H1 (cell line): ENCODE data around the gene SMIM41. TPM values are rescaled to one million over a fixed set of nuclear protein-coding genes. Genes with fewer than 3 reads are reported as not detected.

Experiments
- CTCF ChIA-PET: fragments of 300-600 bp; sonication (Branson Sonifier 250); formaldehyde crosslinking; loops from one replicate; lab custom pipeline; 2021; ENCODE audit not compliant: partially characterized antibody; lab: Charles Lee
- POLR2A ChIA-PET: fragments of 300-600 bp; sonication (Branson Sonifier 250); formaldehyde crosslinking; loops from one replicate; lab custom pipeline; 2021; ENCODE audit warnings: inconsistent platforms; ENCODE audit not compliant: partially characterized antibody; lab: Charles Lee
- DNase-seq, 2 experiments: peaks; one replicate each; pipeline versions ENCODE4 v3.0.0 to v3.0.0-alpha.2; 2010 to 2022; ENCODE audit warnings: low spot score in 2 of 2, low read depth in 1 of 2, mixed read lengths in 1 of 2
- FAIRE-seq: peaks from 2 replicates; lab custom pipeline; 2011; peaks lifted over from hg19 to GRCh38; lab: Jason Lieb, UNC
- H2AFZ ChIP-seq: 2 replicates; pipeline ENCODE4 v1.8.1; 2012; ENCODE audit warnings: low read length, inconsistent platforms
- H2AK5ac ChIP-seq: 2 replicates; pipeline ENCODE4 v1.6.1; 2013; ENCODE audit warnings: low read depth, low read length
- H2BK120ac ChIP-seq: replicated peaks from 2 replicates; pipeline ENCODE3; 2013; ENCODE audit warnings: low read depth, low read length, inconsistent platforms
- H2BK12ac ChIP-seq: 2 replicates; pipeline ENCODE4 v1.6.1; 2013; ENCODE audit warnings: low read depth, low read length
- H2BK15ac ChIP-seq: 2 replicates; pipeline ENCODE4 v1.6.1; 2013; ENCODE audit warnings: low read length
- H2BK20ac ChIP-seq: 2 replicates; pipeline ENCODE4 v1.6.1; 2013; ENCODE audit warnings: low read length
- H2BK5ac ChIP-seq: 2 replicates; pipeline ENCODE4 v1.6.1; 2013; ENCODE audit warnings: low read depth, low read length
- H3K14ac ChIP-seq: 2 replicates; pipeline ENCODE4 v1.6.1; 2013; ENCODE audit warnings: inconsistent platforms; ENCODE audit not compliant: insufficient read length
- H3K18ac ChIP-seq: 2 replicates; pipeline ENCODE4 v1.6.1; 2013; ENCODE audit warnings: low read length; ENCODE audit errors: extremely low read depth
- H3K23ac ChIP-seq: 2 replicates; pipeline ENCODE4 v1.6.1; 2013; ENCODE audit warnings: inconsistent platforms; ENCODE audit not compliant: insufficient read length
- H3K23me2 ChIP-seq: 2 replicates; pipeline ENCODE4 v1.6.1; 2013; ENCODE audit warnings: low read depth, low read length
- H3K27ac ChIP-seq: 2 replicates; pipeline ENCODE4 v1.6.1; 2011; ENCODE audit warnings: low read depth, low read length, inconsistent platforms
- H3K27me3 ChIP-seq, 4 experiments: replicated peaks in 1 of 4; 1 replicate in 1 of 4; 2 replicates in 3 of 4; pipeline versions ENCODE4 v1.6.1 to v1.8.1; 2011 to 2013; ENCODE audit warnings: low read length in 3 of 4, mild to moderate bottlenecking in 3 of 4, inconsistent platforms in 2 of 4, mixed read lengths in 2 of 4, moderate library complexity in 1 of 4; ENCODE audit not compliant: control insufficient read depth in 3 of 4, insufficient read depth in 3 of 4; ENCODE audit errors: extremely low read depth in 1 of 4
- H3K36me3 ChIP-seq, 4 experiments: 2 replicates each; pipeline versions ENCODE4 v1.6.1 to v1.8.1; 2011 to 2013; ENCODE audit warnings: mild to moderate bottlenecking in 4 of 4, low read length in 3 of 4, moderate library complexity in 2 of 4, control low read depth in 1 of 4, inconsistent platforms in 1 of 4; ENCODE audit not compliant: insufficient read depth in 4 of 4, control insufficient read depth in 2 of 4
- H3K4ac ChIP-seq: replicated peaks from 2 replicates; pipeline ENCODE3; 2013; ENCODE audit warnings: low read length, low read depth, mixed read lengths, inconsistent platforms; ENCODE audit not compliant: insufficient read length
- H3K4me1 ChIP-seq, 4 experiments: replicated peaks in 1 of 4; 1 replicate in 1 of 4; 2 replicates in 3 of 4; pipeline versions ENCODE4 v1.6.1 to v1.8.1; 2011 to 2013; ENCODE audit warnings: low read length in 3 of 4, inconsistent platforms in 2 of 4, mixed read lengths in 1 of 4; ENCODE audit not compliant: insufficient read depth in 4 of 4, control insufficient read depth in 3 of 4
- H3K4me2 ChIP-seq, 2 experiments: 2 replicates each; pipeline versions ENCODE4 v1.6.1 to v1.8.1; 2011 to 2013; ENCODE audit warnings: low read depth in 2 of 2, low read length in 2 of 2, control low read depth in 1 of 2, inconsistent platforms in 1 of 2, mild to moderate bottlenecking in 1 of 2; ENCODE audit not compliant: insufficient read depth in 1 of 2
- H3K4me3 ChIP-seq, 4 experiments: fragments of 200-600, 300-600 bp in 1 of 4; sonication (generic), shearing (Covaris generic), sonication (Bioruptor Twin) in 1 of 4; 2 replicates each; pipeline versions ENCODE4 v1.5.1 to v1.8.1; 2011 to 2016; ENCODE audit warnings: low read length in 4 of 4, low read depth in 3 of 4, control low read depth in 2 of 4, inconsistent platforms in 2 of 4, mild to moderate bottlenecking in 2 of 4, mixed read lengths in 1 of 4, moderate library complexity in 1 of 4; ENCODE audit not compliant: insufficient read depth in 2 of 4; ENCODE audit errors: extremely low read depth in 1 of 4
- H3K56ac ChIP-seq: replicated peaks from 2 replicates; pipeline ENCODE3; 2013; ENCODE audit warnings: low read depth, mild to moderate bottlenecking, mixed read lengths, low read length, inconsistent platforms; ENCODE audit not compliant: insufficient read length
- H3K79me1 ChIP-seq: 2 replicates; pipeline ENCODE4 v1.6.1; 2013; ENCODE audit warnings: low read depth, low read length, control low read depth
- H3K79me2 ChIP-seq, 2 experiments: 2 replicates each; pipeline versions ENCODE4 v1.6.1 to v1.8.1; 2012 to 2013; ENCODE audit warnings: low read length in 2 of 2, mild to moderate bottlenecking in 2 of 2, inconsistent platforms in 1 of 2; ENCODE audit not compliant: insufficient read depth in 2 of 2, control insufficient read depth in 1 of 2
- H3K9ac ChIP-seq, 4 experiments: replicated peaks in 1 of 4; 1 replicate in 1 of 4; 2 replicates in 3 of 4; pipeline versions ENCODE4 v1.6.1 to v1.8.1; 2011 to 2013; ENCODE audit warnings: low read depth in 3 of 4, low read length in 3 of 4, control low read depth in 2 of 4, mild to moderate bottlenecking in 2 of 4, moderate library complexity in 2 of 4, inconsistent platforms in 1 of 4; ENCODE audit errors: extremely low read depth in 1 of 4
- H3K9me3 ChIP-seq, 2 experiments: 2 replicates each; pipeline versions ENCODE4 v1.6.1 to v1.8.1; 2012 to 2013; ENCODE audit warnings: mild to moderate bottlenecking in 2 of 2, moderate library complexity in 2 of 2, control low read depth in 1 of 2, inconsistent platforms in 1 of 2, low read depth in 1 of 2, low read length in 1 of 2, mixed read lengths in 1 of 2; ENCODE audit not compliant: insufficient read depth in 2 of 2
- H4K20me1 ChIP-seq, 2 experiments: replicated peaks in 1 of 2; 2 replicates each; pipeline versions ENCODE3 to v1.8.1; 2011 to 2013; ENCODE audit warnings: inconsistent platforms in 2 of 2, low read length in 2 of 2, mild to moderate bottlenecking in 1 of 2; ENCODE audit not compliant: insufficient read depth in 2 of 2, control insufficient read depth in 1 of 2
- H4K5ac ChIP-seq: 2 replicates; pipeline ENCODE4 v1.6.1; 2013; ENCODE audit warnings: low read length, low read depth, mixed read lengths, inconsistent platforms; ENCODE audit not compliant: insufficient read length
- H4K8ac ChIP-seq: 2 replicates; pipeline ENCODE4 v1.8.0; 2013; ENCODE audit warnings: mild to moderate bottlenecking, moderate library complexity, low read length, inconsistent platforms; ENCODE audit not compliant: insufficient read depth; ENCODE audit errors: extremely low read depth
- H4K91ac ChIP-seq: replicated peaks from 2 replicates; pipeline ENCODE3; 2013; ENCODE audit warnings: low read length, mixed read lengths, inconsistent platforms; ENCODE audit not compliant: insufficient read length
- BACH1 ChIP-seq: IDR thresholded peaks from 2 replicates; pipeline ENCODE4 v1.6.1; 2012; ENCODE audit warnings: low read length, improper control_type of control experiment
- BCL11A ChIP-seq, 2 experiments: IDR thresholded peaks; one replicate each; pipeline ENCODE4 v1.6.1; 2011; ENCODE audit warnings: low read depth in 2 of 2, low read length in 2 of 2, mild to moderate bottlenecking in 2 of 2
- CBX5 ChIP-seq: fragments of 300-800, 300-1000 bp; sonication (generic); IDR thresholded peaks from 2 replicates; pipeline ENCODE4 v1.7.1; 2016; ENCODE audit warnings: antibody characterized with exemption, low read length, low read depth
- GTF2F1 ChIP-seq: IDR thresholded peaks from 2 replicates; pipeline ENCODE4 v1.6.1; 2012; ENCODE audit warnings: low read depth, low read length, improper control_type of control experiment, borderline replicate concordance
- HDAC2 ChIP-seq, 2 experiments: fragments of 300-600 bp in 1 of 2; sonication (generic) in 1 of 2; IDR thresholded peaks; 2 replicates each; pipeline ENCODE4 v1.6.1; 2011 to 2012; ENCODE audit warnings: low read depth in 2 of 2, low read length in 2 of 2, mild to moderate bottlenecking in 2 of 2, moderate library complexity in 2 of 2, borderline replicate concordance in 1 of 2, inconsistent platforms in 1 of 2
- NANOG ChIP-seq: IDR thresholded peaks from 2 replicates; pipeline ENCODE4 v1.6.1; 2011; ENCODE audit warnings: low read length, low read depth, mild to moderate bottlenecking, inconsistent platforms; ENCODE audit not compliant: insufficient read depth, poor library complexity, severe bottlenecking
- POLR2AphosphoS5 ChIP-seq: IDR thresholded peaks from 2 replicates; pipeline ENCODE4 v1.6.1; 2011; ENCODE audit warnings: low read depth, low read length
- RNF2 ChIP-seq: fragments of 200-900, 300-1000 bp; sonication (generic); IDR thresholded peaks from 2 replicates; pipeline ENCODE4 v1.7.1; 2016; ENCODE audit warnings: borderline replicate concordance, low read depth, mild to moderate bottlenecking, antibody characterized with exemption, low read length; ENCODE audit not compliant: poor library complexity, severe bottlenecking; ENCODE audit errors: missing control alignments
- SP2 ChIP-seq: IDR thresholded peaks from 2 replicates; pipeline ENCODE4 v1.6.1; 2012; ENCODE audit warnings: mild to moderate bottlenecking, low read length, inconsistent platforms
- SUZ12 ChIP-seq: fragments of 200-600 bp; sonication (generic); IDR thresholded peaks from 2 replicates; pipeline ENCODE4 v1.6.1; 2012; ENCODE audit warnings: mild to moderate bottlenecking, inconsistent platforms, low read length, moderate library complexity, mixed read lengths
- WGBS, 2 experiments: shearing (Covaris generic) in 1 of 2; methylation state at CpG; one replicate each; pipeline versions ENCODE4 v1.1.6 to v1.1.7; 2013 to 2015; ENCODE audit warnings: low lambda C conversion rate in 2 of 2, mixed read lengths in 2 of 2, inconsistent platforms in 1 of 2, low coverage in 1 of 2, missing lambda C conversion rate in 1 of 2; ENCODE audit not compliant: insufficient replicate concordance in 2 of 2, insufficient coverage in 1 of 2, insufficient read length in 1 of 2; ENCODE audit errors: extremely low coverage in 1 of 2, missing lambda C conversion rate in 1 of 2; 5-methylcytosine and 5-hydroxymethylcytosine counted together
- polyA plus RNA-seq, 7 experiments: library from polyadenylated mRNA; depleted of rRNA in 3 of 7; stranded (reverse) in 5 of 7; unstranded in 2 of 7; fragments of >200 nt in 5 of 7; fragments of 200-250 nt in 2 of 7; gene quantifications; 1 replicate in 5 of 7; 2 replicates in 1 of 7; 4 replicates in 1 of 7; pipeline versions ENCODE4 v1.2.1 to v1.2.3, GENCODE V29; 2011 to 2013; ENCODE audit warnings: missing spikeins in 2 of 7, mixed read lengths in 2 of 7
- total RNA-seq: library from RNA; stranded (reverse); fragmentation: NEBNext Ultra II Directional; extraction: Animal tissue kit (Norgen Biotek cat#: 25700); gene quantifications from 2 replicates; pipeline ENCODE4 v1.2.1, GENCODE V29; 2021
- TF ChIP-seq, protein P1 (sequence below): IDR thresholded peaks from 2 replicates; pipeline ENCODE4 v1.6.1; 2012; ENCODE audit warnings: inconsistent platforms

Gene SMIM41
- total and polyA plus RNA-seq, 2 of the 8 experiments (the other 6 are each of a cell fraction or from before 2014, with no cell fraction given): 0.28 to 0.98 TPM

DNA sequence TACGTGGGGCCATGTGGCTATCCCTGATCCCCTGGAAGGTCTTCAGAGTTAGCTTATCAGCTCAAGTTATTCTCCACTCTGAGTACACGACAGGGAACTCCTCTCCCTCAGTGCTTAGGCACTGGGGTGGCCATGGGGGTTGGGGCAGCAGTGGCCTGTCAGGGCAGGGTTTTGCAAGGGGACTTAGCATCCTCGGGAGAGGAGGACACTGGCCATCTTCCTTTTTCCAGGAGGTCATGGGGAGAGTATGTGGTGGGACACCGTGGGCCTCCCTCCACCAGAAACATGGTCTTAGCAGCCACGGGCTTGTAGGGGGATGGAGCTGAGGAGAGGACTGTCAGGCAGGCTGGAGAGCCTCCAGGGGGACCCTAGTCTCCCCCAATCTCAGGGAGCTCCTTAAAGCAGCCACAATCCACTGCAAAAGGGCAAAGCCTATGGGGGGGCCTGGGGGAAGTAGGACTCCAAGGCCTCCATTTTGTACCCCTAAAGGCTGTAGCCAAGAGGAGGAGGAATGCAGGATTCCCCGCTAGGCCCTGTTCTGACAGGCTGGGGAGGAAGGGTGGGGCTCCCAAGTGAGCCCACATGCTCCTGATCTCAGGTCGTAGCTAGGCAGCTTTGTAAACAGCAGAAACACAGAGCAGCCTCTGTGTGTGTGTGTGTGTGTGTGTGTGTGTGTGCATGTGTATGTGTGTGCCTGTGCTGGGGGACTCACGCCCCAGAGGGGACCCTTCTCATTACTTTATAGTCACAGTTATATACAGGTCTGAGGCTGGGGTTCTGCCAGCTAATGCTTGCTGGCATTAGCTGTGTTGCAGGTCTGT is 75.8 kb downstream of the SMIM41 start:
- H3K27ac ChIP-seq: no peak overlapping the region
- no peak overlapping the region for H3K14ac ChIP-seq
- H3K4ac ChIP-seq: no peak overlapping the region
- H2BK5ac ChIP-seq: no peak overlapping the region
- no peak overlapping the region for H3K23ac ChIP-seq
- H4K91ac ChIP-seq: no peak overlapping the region
- H2BK120ac ChIP-seq: no peak overlapping the region
- no peak overlapping the region for H2AFZ ChIP-seq
- H2AK5ac ChIP-seq: no peak overlapping the region
- H3K23me2 ChIP-seq: no peaks in the 10 kb centered on the region; the same call in 1 of the 2 replicates
- no peak overlapping the region for H2BK12ac ChIP-seq
- WGBS, 2 experiments: 83% methylated on average over 8 of the region's 8 CpGs; no CpG with 5 or more reads in 1 of the 2 experiments
- ChIA-PET CTCF (interaction anchor here (0.7 to 2.9 kb wide), 41 partner anchors 10 to 718 kb away, joined by 3 to 16 read pairs (median 3); partner anchors contain the start of genes KRT85 and KRT86), POLR2A (no interaction called here)
- no peak overlapping the region for H3K4me3 ChIP-seq
- H3K79me2 ChIP-seq: no peaks in the 10 kb centered on the region
- no peak overlapping the region for H3K18ac ChIP-seq
- 0 out of 7 replicates have a peak, but pooled peaks cover 0 to 4% (median under 1%) of the 10 kb centered on the region in 4 experiments for H3K4me1 ChIP-seq
- no peak overlapping the region for H3K56ac ChIP-seq
- H3K9ac ChIP-seq: no peak overlapping the region
- no peak overlapping the region for H2BK20ac ChIP-seq
- peaks cover 0 to 2% of the 10 kb centered on the region in 2 experiments for H4K20me1 ChIP-seq
- H3K36me3 ChIP-seq: no peaks in the 10 kb centered on the region
- FAIRE-seq: no peak
- no peak overlapping the region for H4K8ac ChIP-seq
- no peaks in the 10 kb centered on the region for H3K79me1 ChIP-seq
- H2BK15ac ChIP-seq: no peak overlapping the region
- peaks cover 0 to 4% (median 2%) of the 10 kb centered on the region in 4 experiments; a peak in 2 of 7 replicates for H3K27me3 ChIP-seq
- no peak for DNase-seq
- no peaks in the 10 kb centered on the region for H3K9me3 ChIP-seq
- H4K5ac ChIP-seq: no peak overlapping the region
- no peak overlapping the region for H3K4me2 ChIP-seq
- TF ChIP-seq HDAC2 (IDR thresholded peaks at IDR 0.05; ENCODE audit: borderline replicate concordance in 1 of 2, low read depth in 2 of 2, low read length in 2 of 2) (no peak), GTF2F1 (no peak), BCL11A (IDR thresholded peaks at IDR 0.05; ENCODE audit: low read depth in 2 of 2, low read length in 2 of 2) (no peak), SUZ12 (no peak), CBX5 (no peak), POLR2AphosphoS5 (no peak), NANOG (no peak), SP2 (no peak), RNF2 (no peak), BACH1 (no peak)
- TF ChIP-seq, protein P1, sequence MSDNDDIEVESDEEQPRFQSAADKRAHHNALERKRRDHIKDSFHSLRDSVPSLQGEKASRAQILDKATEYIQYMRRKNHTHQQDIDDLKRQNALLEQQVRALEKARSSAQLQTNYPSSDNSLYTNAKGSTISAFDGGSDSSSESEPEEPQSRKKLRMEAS: no peak
